Coronary artery (tissue), 2 donors: ENCODE results near the gene DTNB.
"Not testable (repeated sequence)": the region's sequence is repeated elsewhere in the genome, so short reads cannot be mapped to it uniquely, and the experiment has no call there.

ENCODE experiments used
- DNase-seq: peaks from one replicate; pipeline ENCODE4 v3.0.0-alpha.2; 2017; ENCODE audit warnings: low spot score
- H3K27ac ChIP-seq, 2 donors: fragments of 200-600 bp; sonication (generic); one replicate each; pipeline ENCODE4 v1.5.1; 2016 to 2019
- H3K4me3 ChIP-seq: fragments of 200-600 bp; sonication (generic); 2 replicates; pipeline ENCODE4 v1.5.1; 2016; ENCODE audit warnings: mild to moderate bottlenecking, moderate library complexity
- CTCF ChIP-seq: fragments of 200-600 bp; sonication (generic); IDR thresholded peaks from one replicate; pipeline ENCODE4 v1.5.1; 2019; ENCODE audit warnings: antibody characterized with exemption

DTNB gene

GRCh38 chr2:25410370-25410769 is 263.0 kb downstream of the DTNB start:
- DNase-seq = no peak
- Histone ChIP-seq H3K27ac (no peak overlapping the region), H3K4me3 (no peak overlapping the region)
- no peak for TF ChIP-seq CTCF

- TF ChIP-seq CTCF = no peak
- no peak overlapping the region for H3K27ac ChIP-seq
- no peak overlapping the region for H3K4me3 ChIP-seq
- no peak for DNase-seq
Measured at GRCh38 chr2:25409468-25409867, 263.9 kb downstream of the DTNB start.

GRCh38 chr2:25409044-25409443 is 264.3 kb downstream of the DTNB start:
- DNase-seq = no peak
- TF ChIP-seq CTCF = no peak
- H3K4me3 ChIP-seq = no peak overlapping the region

DNA sequence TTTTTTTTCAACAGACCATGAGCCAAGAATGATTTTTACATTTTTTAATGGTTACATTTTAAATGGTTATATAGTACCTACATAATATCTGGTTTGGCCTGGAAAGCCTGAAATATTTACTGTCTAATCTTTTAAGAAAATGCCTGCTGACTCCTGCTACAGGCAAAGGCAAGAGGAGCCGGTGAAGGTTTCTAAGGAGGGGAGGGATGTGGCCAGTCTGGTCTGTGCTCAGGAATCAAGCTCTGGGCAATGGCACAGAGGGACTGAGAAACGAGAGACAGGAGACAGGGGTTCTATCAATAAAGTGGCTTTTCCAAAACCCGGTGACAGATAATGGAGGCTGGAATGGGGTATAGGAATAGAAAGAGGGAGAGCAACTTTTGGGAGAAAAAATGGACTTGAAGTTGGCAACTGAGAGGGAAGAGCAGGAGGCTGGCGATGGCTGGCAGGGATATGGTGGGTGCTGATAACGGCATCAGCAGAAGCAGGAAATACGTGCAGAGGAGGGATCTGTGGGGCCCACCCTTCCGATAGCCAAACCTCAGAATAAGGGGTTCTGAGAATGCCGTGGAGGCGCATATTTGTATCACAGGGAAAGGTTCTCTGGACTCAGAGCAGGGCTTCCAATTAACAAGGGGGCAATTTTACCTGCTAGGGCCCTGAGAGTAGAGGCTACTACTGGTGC is 267.6 kb downstream of the DTNB start:
- no peak for DNase-seq
- no peak overlapping the region for H3K27ac ChIP-seq
- TF ChIP-seq CTCF = no peak
- no peak overlapping the region for H3K4me3 ChIP-seq

More at GRCh38 chr2:25409044-25409443, 264.3 kb downstream of the DTNB start:
- no peak overlapping the region for H3K27ac ChIP-seq

DNA sequence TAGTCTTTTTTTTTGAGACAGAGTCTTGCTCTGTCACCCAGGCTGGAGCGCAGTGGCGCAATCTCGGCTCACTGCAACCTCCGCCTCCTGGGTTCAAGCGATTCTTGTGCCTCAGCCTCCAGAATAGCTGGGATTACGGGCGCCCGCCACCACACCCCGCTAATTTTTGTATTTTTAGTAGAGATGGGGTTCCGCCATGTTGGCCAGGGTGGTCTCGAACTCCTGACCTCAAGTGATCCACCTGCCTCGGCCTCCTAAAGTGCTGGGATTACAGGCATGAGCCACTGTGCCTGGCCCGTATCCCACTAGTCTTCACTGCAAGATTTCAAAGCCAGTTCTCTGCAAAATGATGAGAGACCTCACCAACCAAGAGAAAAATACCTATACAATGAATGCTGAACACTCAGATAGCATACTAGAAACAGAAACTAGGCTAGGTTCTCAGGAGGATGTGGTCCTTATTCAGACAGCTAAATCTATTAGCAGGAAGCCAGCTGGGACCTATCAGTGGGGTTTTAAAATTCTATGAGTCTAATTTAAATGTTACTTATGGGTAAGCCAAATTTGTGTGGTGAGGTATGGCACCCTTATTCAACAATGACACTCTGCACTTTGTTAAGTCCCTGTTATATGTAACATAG is 270.1 kb downstream of the DTNB start:
- not testable (repeated sequence) for DNase-seq, H3K4me3 ChIP-seq, H3K27ac ChIP-seq

GRCh38 chr2:25402477-25402876 is 270.9 kb downstream of the DTNB start:
- no peak for DNase-seq
- Histone ChIP-seq H3K27ac (no peak overlapping the region), H3K4me3 (no peak overlapping the region)
- no peak for TF ChIP-seq CTCF

GRCh38 chr2:25401307-25402026 is 271.9 kb downstream of the DTNB start:
- no peak for DNase-seq
- TF ChIP-seq CTCF = no peak
- no peak overlapping the region for H3K27ac ChIP-seq
- no peak overlapping the region for H3K4me3 ChIP-seq
